ENCODE data around the gene VN1R2.
"Not testable (repeated sequence)": the region's sequence is repeated elsewhere in the genome, so short reads cannot be mapped to it uniquely, and the experiment has no call there.

The VN1R2 gene

DNA sequence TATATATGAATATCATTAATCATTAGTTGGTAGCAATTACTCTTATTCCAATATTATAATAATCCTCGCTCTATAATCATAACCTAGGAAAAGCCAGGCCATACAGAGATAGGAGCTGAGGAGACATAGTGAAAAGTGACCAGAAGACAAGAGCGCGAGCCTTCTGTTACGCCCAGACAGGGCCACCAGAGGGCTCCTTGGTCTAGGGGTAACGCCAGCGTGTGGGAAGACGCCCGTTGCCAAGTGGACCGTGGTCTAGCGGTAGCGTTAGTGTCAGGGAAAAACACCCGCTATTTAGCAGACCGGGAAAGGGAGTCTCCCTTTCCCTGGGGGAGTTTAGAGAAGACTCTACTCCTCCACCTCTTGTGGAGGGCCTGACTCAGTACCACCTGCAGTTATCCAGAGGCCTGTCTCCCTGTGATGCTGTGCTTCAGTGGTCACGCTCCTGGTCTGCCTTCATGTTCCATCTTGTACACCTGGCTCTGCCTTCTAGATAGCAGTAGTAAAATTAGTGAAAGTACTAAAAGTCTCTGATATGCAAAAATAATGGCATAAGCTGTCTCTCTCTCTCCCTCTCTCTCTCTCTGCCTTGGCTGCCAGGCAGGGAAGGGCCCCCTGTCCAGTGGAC is at the start of gene VN1R2:
Gene VN1R2, plus strand, starts transcription at position 578 of the 628 bp plus-strand sequence. CDS start 84 bp downstream, outside the sequence.
- DNase-seq (ENCODE audit: low read depth), result not testable (repeated sequence)

- not testable (repeated sequence) for DNase-seq (ENCODE audit: low read depth)
Measured at GRCh38 chr19:53211554-53211953, 46.5 kb upstream of the VN1R2 start.

DNA sequence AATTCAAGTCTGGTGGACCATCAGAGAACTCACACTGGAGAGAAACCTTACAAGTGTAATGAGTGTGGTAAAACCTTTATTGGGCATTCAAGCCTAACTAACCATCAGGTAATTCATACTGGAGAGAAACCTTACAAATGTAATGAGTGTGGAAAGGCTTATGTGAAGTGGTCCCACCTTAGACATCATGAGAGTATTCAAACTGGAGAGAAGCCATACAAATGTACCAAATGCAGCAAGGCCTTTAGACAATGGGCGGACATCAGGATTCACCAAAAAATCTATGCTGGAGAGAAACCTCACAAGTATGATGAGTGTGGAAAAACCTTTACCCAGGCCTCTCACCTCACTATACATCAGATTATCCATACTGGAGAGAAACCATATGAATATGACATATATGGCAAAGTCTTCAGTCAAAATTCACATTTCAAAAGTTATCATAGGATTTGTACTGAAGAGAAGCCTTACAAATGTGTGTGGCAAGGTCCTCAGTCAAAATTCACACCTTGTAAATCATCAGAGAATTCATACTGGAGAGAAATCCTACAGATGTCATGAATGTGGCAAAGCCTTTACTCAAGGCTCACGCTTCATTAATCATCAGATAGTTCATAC is 45.3 kb upstream of the VN1R2 start:
- DNase-seq (ENCODE audit: low read depth), result no peak

DNA sequence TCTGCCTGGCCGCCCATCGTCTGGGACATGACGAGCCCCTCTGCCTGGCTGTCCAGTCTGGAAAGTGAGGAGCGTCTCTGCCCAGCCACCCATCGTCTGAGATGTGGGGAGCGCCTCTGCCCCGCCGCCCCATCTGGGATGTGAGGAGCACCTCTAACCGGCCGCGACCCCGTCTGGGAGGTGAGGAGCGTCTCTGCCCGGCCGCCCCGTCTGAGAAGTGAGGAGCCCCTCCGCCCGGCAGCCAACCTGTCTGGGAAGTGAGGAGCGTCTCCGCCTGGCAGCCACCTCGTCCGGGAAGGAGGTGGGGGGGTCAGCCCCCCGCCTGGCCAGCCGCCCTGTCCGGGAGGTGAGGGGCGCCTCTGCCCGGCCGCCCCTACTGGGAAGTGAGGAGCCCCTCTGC is 35.4 kb upstream of the VN1R2 start:
- DNase-seq (ENCODE audit: low read depth), result not testable (repeated sequence)

DNA sequence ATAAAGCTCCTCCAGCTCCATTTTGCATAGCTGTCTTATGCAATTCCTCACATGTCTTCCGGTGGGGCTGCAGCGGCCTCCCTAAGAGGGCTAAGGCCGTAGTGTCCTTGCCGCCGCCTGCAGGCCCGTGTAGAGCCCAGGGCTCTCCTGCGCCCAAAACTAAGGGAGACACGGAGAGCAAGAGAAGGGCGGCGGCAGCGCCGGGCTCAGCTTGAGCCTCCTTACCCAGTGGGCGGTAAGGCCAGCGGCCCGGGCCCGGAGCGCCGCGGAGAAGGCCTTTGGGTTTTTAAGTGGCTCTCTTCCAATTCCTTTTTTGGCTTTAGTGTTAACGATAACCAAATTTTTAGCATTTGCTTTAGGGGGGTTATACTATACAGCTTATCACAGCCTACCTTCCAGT is 33.5 kb upstream of the VN1R2 start:
- no peak for DNase-seq (ENCODE audit: low read depth)

DNA sequence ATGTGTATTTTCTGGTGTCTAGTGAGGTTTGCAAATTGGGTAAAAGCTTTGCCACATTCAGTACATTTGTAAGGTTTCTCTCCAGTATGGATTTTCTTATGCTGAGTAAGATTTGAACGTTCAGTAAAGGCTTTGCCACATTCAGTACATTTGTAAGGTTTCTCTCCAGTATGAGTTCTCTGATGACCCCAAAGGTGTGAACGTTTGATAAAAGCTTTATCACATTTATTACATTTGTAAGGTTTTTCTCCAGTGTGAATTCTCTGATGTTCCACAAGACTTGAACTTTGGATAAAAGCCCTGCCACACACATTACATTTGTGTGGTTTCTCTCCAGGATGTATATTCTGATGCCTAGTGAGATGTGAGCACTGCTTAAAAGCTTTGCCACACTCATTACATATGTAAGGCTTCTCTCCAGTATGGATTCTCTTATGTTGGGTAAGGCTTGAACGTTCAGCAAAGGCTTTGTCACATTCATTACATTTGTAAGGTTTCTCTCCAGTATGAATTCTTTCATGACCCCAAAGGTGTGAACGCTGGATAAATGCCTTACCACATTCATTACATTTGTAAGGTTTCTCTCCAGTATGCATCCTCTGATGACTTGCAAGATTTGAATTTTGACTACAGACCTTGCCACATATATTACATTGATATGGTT is 20.8 kb upstream of the VN1R2 start:
- no peak for DNase-seq (ENCODE audit: low read depth)

GRCh38 chr19:53246498-53246897 is 11.6 kb upstream of the VN1R2 start:
- no peak for DNase-seq (ENCODE audit: low read depth)

- DNase-seq (ENCODE audit: low read depth), result peak; percentile 73
Measured at GRCh38 chr19:53254411-53255341, 3.4 kb upstream of the VN1R2 start, which contains the start of gene ZNF677. Gene ZNF677 (minus strand): TSS chr19:53254873. CDS start chr19:53251550, 3,323 bp downstream.

GRCh38 chr19:53267623-53268022 is 9.5 kb downstream of the VN1R2 start, which contains the start of gene VN1R4:
Gene VN1R4 (minus strand): TSS chr19:53267723. CDS start chr19:53267665, 58 bp downstream.
- DNase-seq (ENCODE audit: low read depth), result not testable (repeated sequence)

DNA sequence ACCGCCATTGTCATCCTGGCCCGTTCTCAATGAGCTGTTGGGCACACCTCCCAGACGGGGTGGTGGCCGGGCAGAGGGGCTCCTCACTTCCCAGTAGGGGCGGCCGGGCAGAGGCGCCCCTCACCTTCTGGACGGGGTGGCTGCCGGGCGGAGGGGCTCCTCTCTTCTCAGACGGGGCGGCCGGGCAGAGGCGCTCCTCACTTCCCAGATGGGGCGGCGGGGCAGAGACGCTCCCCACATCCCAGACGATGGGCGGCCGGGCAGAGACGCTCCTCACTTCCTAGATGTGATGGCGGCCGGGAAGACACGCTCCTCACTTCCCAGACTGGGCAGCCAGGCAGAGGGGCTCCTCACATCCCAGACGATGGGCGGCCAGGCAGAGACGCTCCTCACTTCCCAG is 11.8 kb downstream of the VN1R2 start:
- DNase-seq (ENCODE audit: low read depth), result not testable (repeated sequence)

- no peak for DNase-seq (ENCODE audit: low read depth)
Measured at GRCh38 chr19:53272044-53272443, 14.0 kb downstream of the VN1R2 start.

DNA sequence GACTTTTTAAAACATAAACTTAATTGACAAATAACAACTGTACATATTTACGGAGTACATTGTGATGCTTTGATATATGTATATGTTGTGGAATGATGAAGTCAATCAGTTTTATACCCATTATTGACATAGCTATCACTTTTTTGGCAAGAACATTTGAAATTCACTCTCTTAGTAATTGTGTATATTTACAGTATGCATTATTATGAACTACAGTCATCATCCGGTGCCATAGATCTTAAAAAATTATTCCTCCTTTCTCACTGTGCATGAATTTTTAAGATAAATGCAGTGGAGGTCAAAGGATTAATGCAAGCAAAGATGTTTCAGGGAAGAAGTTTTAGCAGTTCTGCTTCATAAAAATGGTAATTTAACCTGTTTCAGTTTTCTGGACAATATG is 17.4 kb downstream of the VN1R2 start:
- DNase-seq (ENCODE audit: low read depth), result no peak

GRCh38 chr19:53281947-53282346 is 23.9 kb downstream of the VN1R2 start:
- DNase-seq (ENCODE audit: low read depth), result not testable (repeated sequence)

GRCh38 chr19:53285087-53285486 is 27.0 kb downstream of the VN1R2 start:
- no peak for DNase-seq (ENCODE audit: low read depth)

DNA sequence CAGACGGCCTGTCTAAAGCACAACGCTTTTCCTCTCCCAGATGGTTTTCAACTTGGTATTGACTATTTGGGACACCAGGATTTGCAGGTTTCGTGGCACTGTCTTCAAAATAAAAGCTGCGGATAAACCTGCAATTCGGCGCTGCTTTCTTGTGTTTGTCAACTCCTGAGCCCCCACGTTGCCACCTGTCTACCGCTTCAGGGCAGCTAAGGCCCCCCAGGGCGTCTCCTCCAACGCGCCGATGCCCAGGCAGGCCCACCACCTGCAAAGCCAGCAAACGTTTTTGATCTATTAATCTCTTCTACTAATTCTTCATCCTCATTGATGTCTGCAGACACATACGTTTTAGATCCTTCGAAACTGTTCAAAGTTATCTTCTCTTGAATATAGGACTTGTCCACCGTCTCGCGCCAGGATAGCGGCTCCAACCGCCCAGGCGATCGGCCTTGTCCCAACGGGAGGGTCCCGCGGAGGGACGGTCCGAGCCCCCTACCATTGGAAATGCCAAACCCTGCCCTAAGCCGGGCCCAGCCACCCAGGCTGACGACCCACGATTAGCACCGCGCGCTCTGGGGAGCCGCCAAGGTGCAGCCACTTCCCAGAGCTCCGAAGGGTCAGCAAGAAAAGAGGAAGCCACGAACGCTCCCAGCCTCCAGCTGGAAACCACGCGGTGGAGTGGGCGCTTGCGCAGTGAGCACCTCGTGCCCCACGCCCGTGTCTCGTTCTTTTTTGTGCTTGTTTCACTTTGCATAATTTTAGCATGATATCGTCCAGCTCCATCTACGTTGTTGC is 32.9 kb downstream of the VN1R2 start:
- no peak for DNase-seq (ENCODE audit: low read depth)

DNA sequence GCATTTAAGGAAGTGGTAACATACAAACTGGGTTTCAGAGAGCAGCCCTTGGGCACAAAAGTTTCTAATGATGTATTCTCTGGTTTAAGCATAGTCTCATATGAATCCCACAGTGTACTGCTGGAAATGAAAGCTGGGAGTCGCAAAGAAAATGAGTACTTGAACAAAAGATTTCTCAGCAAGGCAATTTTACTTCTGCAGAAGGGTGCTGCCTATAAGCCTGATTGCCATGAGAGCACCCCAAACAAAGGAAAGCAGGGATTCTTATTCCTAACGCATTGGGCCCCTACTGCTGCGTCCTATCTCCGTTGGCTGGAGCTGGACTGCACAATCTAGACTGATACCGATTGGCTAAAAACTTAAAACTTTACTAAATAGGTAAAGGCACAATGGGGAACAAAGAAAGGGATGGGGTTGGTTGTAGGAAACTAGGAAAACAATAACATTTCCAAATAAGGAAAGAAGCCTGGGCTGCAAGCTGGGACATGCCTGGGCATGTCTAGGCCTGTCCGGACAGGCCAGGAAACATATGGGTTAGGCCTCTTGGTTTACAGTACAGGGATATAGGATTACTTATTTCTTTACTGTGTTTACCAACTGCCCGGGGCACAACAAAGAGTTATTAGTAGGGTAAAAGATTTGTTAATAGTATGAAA is 36.8 kb downstream of the VN1R2 start:
- no peak for DNase-seq (ENCODE audit: low read depth)

GRCh38 chr19:53301341-53301740 is 43.2 kb downstream of the VN1R2 start:
- not testable (repeated sequence) for DNase-seq (ENCODE audit: low read depth)

- DNase-seq (ENCODE audit: low read depth), result no peak
Measured at GRCh38 chr19:53308339-53308811, 50.3 kb downstream of the VN1R2 start.
